Activated T-cell treated with anti-CD3 and anti-CD28 coated beads, Interleukin-2, amount 50 U/mL, for 48 hours (primary cell): ENCODE measurements around the gene TUBG1.
"Not testable (repeated sequence)": the region's sequence is repeated elsewhere in the genome, so short reads cannot be mapped to it uniquely, and the experiment has no call there.

Experiments used
- DNase-seq, 2 experiments: peaks; one replicate each; pipeline ENCODE4 v3.0.0-alpha.2; 2020

TUBG1 gene

DNA sequence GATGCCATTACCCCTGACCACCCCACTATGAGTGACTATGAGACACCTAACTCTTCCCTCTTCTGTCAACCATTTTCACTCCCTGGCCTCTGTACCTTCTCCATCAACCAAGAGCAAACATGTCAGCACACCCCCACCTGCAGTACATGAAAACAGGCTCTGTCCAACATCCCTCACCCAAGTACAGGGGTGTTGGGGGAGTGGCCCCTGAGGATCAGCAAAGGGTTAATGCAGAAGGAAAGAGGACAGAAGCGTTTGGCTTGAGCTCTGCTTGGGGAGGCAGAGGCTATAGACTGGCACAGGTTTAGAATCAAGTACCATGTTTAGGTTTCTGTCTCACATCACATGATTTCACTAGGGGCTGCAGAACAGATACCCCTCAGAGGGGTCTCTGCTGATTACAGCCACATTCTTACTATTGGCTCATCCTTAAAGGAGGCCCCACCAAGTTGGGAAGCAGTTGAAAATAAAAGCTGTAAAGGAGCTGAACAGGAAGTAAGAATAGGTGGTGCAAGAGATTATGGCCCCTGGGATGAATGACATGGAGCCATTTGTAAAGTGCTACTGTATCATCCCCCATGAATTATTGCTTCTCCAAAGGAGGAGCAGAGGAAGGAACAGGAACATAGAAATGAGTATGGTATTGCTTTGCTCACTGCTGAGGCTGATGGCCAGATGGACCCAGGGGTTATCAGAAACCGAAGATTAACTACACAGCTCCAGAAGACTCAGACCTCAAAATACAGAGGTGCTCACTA is 29.5 kb upstream of the TUBG1 start:
- no peak for DNase-seq

GRCh38 chr17:42581744-42582270 is 27.7 kb upstream of the TUBG1 start:
- DNase-seq: no peak

DNA sequence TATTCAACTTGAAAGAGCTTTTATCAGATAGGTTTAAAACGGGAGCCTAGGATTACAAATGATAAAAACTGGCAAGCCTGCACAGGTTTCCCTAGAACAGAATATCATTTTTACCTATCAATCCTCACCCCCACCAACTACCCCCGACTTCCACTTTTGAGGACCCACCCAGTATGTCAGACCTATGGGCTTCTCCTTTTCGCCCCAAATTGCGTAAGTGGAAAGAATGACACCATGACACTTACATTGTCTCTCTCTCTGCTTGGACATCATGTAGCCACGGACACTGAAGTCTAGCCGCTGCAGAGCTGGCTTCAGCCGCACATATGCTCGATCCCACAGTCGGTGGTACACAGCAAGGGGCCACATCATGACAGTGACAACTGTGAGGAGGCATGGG is 24.6 kb upstream of the TUBG1 start:
- no peak for DNase-seq

GRCh38 chr17:42585353-42585752 is 24.1 kb upstream of the TUBG1 start:
- DNase-seq: no peak

GRCh38 chr17:42586514-42587230 is 22.8 kb upstream of the TUBG1 start:
- DNase-seq: no peak

DNA sequence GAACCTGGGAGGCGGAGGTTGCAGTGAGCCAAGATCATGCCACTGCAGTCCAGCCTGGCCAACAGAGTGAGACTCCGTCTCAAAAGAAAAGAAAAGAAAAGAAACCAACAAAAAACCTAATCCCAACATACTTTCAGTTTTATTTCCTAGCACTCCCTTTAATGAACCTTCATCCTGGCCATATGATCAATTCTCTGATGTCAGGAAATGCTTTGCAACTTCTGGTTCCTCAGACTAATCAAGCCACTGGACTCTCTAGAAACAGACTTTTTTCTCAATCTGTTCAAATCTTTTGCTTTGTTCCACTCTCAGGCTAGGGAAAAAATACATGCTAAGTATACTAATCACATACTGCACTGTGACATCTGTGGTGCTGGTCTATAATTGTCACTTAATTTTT is 18.6 kb upstream of the TUBG1 start:
- DNase-seq: no peak

DNA sequence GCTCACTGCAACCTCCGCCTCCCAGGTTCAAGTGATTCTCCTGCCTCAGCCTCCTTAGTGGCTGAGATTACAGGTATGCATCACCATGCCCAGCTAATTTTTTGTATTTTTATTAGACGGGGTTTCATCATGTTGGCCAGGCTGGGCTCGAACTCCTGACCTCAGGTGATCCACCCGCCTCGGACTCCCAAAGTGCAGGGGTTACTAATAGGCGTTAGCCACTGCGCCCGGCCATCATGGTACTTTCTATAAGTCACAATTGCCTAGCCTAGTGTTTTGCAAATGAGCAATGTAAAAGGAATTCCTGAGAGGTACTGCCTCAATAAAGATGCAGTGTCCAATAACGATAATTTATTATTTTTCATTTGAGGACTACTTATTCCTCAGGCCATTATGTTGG is 18.1 kb upstream of the TUBG1 start:
- no peak for DNase-seq

GRCh38 chr17:42596386-42596785 is 13.1 kb upstream of the TUBG1 start:
- DNase-seq: no peak

DNA sequence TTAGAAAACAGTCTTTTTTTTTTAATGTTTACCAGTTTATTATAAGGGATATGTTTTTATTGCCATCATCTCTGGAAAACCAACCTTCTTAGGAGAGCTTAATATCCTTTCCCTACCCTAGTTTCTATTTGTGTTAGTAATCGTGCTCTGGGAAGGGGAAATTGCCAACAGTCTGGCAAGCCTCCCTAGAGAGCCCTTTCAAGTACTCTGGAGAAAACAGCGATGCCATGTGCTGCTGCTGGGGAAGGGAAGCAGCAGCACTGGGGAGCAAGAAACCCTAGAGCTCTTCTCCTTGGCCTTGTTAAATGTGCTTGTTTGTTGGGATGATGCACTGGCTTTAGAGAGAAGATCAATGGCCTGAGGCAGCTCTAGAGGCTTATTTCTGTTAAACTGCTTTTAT is 10.6 kb upstream of the TUBG1 start:
- no peak for DNase-seq

DNA sequence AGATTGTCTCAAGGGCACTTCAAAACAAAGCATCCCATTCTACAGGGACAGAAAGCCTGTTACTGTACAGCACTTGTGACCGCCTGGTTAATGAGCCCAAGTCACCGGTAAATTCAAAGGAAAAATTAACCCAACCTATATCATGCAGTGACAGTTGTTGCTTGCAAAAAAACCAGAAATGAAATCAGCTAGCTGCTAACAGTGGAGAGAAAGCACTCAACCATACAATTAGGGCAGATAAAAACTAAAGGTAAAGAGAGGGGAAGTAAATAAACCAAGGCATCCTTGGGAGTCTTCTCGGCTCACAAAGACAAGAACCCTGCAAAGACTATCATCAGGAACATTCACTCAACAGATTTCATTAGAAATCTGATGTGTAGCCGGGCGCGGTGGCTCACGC is 6.2 kb upstream of the TUBG1 start:
- no peak for DNase-seq

- DNase-seq: no peak
These were observed 1.7 kb upstream of the TUBG1 start for GRCh38 chr17:42607769-42608168.

- DNase-seq: peak in 1 of 2 experiments; percentile 47
These were observed 940 bp upstream of the TUBG1 start for GRCh38 chr17:42608305-42609181.

GRCh38 chr17:42609814-42610801 is 625 bp downstream of the TUBG1 start:
- not testable (repeated sequence) for DNase-seq

GRCh38 chr17:42612013-42612412 is 2.5 kb downstream of the TUBG1 start:
- DNase-seq: no peak

DNA sequence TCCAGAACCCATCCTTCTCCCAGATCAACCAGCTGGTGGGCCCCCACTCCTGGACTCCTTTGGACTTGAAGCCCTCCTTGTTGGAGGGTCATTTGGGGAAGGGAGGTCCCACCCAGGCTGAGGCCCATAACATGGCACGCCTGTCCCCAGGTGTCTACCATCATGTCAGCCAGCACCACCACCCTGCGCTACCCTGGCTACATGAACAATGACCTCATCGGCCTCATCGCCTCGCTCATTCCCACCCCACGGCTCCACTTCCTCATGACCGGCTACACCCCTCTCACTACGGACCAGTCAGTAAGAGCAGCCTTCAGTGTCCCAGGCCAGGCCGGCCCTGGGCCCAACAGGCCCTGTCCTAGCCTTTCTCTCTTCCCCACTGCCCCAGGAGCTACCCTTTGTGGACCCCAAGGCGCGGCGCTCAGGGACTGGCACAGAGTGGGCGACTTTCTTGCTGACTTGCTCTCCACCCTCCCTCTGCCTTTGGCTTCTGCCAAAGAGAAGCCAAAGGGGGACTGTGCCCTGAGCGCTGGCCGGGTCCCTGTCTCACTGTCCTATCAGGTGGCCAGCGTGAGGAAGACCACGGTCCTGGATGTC is 4.3 kb downstream of the TUBG1 start:
- no peak for DNase-seq

DNA sequence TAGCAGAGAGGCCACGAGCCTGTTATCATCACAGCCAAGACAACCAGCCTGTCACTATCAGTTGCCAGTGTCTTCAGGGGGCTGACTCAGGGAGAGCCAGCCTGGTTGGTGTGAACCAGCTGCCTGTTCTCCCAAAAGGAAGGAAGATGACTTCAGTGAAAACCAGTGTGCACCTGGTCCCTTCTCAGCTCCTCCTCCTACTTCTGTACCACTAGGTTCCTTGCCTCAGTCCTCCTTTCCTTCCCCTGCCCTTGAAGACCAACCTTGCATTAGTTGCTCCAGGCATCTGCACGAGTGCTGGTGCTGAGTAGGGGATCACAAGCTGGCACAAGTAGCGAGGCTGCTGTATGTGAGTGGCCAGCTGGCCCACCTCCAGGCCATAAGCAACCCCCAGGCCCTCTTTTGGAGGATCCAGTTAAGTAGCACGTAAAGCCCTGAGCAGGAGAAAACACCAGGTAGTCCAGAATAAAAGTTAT is 8.5 kb downstream of the TUBG1 start:
- DNase-seq: no peak

DNA sequence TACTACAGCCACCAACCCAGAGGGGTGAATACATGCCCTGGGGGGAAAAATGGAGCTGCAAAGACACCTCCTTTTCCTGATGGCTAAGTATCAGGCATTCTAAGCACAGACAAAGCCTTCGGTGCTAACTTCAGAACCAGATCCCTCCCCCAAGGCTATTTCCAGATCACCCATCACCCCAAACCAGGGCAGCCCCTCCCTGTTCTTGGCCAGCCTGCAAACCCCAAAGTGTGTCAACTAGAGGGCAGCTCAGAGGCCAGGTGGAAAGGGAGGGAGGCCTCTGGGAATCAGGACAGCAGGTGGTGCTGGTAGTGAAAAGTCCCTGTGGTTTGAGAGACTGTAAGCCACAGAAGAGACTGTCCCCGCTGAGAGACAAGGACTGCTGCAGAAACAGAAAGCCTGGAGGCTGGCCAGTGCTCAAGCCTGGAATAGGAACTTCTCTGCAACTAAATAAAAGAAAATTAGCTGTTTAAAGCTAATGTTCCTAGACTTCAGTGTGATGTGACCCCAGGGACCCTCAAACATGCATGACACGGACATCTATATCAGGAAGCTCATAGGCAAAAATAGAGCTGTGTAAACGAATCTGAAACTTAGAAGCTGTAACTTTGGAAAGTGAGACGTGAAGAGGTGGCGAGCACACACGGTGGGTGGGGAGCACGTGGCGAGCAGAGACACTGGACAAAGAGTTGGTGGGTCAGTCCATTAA is 9.1 kb downstream of the TUBG1 start:
- DNase-seq: no peak

DNA sequence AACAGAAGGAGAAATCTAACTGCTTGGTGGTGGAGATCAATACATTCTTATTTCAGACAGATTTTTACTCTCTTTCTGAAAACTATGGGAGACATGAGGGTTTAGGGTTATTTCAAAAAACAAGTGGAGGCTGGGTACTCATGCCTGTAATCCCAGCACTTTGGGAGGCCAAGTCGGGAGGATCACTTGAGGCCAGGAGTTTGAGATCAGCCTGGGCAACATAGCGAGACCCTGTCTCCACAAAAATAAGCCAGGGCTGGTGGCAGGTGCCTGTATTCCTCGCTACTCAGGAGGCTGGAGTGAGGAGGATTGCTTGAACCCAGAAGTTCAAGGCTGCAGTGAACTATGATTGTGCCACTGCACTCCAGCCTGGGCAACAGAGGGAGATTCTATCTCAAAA is 12.5 kb downstream of the TUBG1 start:
- not testable (repeated sequence) for DNase-seq

GRCh38 chr17:42623271-42623670 is 13.8 kb downstream of the TUBG1 start:
- DNase-seq: no peak

GRCh38 chr17:42623732-42624596 is 14.5 kb downstream of the TUBG1 start:
- no peak for DNase-seq
